Suppressor macrophage treated with lipopolysaccharide for 4 hours (primary cell): ENCODE results near the gene ST7.
A peak's percentile ranks its signal among the peaks of the same experiment; 100 is the strongest.
"Not testable (repeated sequence)": the region's sequence is repeated elsewhere in the genome, so short reads cannot be mapped to it uniquely, and the experiment has no call there.

Experiments used
- DNase-seq: peaks from one replicate; pipeline ENCODE4 v3.0.0-alpha.2; 2020

The ST7 gene

DNA sequence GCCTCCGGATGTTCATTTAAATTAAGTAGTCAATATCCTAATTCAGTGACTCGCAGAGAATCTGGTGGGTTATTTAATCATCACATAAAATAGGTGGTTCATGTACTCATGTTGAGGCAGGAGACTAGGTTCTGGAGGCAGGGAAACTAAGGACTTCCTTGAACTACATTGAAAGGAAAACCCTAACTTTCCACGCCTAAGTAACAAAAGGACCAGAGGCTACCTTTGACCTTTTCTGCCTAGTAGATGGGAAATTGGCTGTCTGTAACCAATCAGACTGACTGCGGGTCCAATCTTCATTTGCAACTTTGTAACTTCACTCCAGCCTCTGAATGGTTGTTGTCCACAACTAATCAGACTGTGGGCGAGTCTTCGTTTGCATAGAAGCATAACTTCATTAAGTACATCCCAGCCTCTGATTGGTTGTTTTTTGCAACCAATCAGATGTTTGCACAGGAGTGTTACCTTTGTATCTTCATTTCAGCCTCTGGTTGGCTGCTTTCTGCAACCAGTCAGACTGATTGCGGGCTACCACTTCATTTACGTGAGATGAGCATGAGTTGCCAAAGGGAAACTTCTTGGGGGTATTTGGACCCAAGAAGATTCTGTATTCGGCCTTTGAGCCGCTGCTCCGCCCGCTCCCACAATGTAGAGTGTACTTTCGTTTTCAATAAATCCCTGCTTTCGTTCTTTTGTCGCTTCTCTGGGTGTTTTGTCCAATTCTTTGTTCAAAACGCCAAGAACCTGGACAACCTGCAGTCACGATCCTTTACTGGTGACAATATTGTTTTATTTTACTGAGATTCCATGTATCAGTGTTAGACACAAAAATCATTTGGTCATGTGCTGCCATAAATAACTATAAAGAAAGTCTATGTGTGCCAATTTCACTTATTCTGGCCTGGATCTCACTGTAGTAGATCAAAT lies 1.7 kb upstream of the ST7 start:
- DNase-seq: no peak

GRCh38 chr7:116952635-116953371 lies 498 bp upstream of the ST7 start:
- no peak for DNase-seq

- peak; percentile 85 for DNase-seq
These were observed 871 bp downstream of the ST7 start for GRCh38 chr7:116953906-116954838.

DNA sequence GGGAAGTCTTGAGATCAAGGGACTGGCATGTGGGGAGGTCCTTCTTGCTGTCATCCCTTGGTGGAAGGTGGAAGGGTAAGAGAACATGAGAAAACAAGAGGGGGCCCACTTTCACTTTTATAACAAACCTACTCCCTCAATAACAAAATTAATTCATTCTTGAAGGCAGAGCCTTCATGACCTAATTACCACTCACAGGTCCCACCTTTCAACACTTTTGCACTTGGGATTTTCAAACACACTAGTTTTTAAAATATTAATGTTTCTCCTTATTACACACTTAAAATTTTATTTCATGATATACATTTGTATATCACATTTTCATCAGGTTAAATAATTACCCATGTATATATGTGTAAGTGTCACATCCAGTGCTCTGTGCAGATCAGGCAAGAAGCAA lies 2.0 kb downstream of the ST7 start:
- DNase-seq: no peak

DNA sequence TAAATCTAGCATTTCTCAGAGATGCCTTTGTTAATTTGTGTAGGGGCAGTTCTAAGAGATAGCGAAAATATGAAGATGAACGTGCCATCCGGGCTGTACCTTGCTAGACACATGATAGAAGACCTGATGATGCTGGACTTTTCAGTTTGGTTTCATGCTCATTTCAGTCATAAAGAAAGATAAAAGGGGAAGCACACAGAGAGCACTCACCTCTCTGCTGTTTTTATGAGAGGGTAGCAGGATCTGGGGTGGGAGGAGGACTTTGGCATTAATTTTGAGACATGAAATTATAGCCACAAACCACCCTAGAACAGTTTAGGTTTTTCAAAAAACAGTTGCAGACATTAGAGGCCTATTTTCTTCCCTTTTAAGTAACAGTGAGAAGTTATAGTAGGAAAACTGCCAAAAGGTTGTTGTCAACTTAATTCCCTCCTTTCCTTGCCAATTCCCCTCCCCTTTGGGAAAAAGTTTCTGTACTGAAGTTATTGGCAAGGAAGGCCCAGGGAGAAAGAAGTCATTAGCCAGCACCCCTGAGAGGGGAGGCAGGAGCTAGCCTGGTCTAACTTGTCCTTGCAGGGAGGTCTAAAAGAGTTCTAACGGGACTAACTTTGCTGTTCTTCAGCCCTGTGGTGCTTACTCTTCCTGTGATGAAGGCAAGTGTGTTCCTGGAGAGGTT lies 2.6 kb downstream of the ST7 start:
- DNase-seq: no peak

DNA sequence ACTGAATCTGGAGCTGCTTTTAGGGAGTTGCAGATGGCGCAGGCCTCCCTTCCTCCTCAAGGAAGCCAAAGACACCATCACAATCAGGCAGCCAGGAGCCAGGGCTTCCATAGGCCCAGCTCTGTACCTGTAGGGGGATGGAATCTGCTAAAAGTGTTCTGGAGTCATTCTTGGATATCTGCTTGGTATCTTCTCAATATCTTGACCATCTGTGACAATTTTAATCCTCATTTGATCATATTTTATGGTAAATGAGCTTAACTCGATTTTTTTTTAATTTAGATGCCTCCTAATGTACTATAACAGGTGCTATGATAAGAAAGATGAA lies 3.1 kb downstream of the ST7 start:
- DNase-seq: no peak

GRCh38 chr7:116957874-116958273 lies 4.6 kb downstream of the ST7 start:
- no peak for DNase-seq

- DNase-seq: not testable (repeated sequence)
These were observed 8.8 kb downstream of the ST7 start for GRCh38 chr7:116961966-116962673.

DNA sequence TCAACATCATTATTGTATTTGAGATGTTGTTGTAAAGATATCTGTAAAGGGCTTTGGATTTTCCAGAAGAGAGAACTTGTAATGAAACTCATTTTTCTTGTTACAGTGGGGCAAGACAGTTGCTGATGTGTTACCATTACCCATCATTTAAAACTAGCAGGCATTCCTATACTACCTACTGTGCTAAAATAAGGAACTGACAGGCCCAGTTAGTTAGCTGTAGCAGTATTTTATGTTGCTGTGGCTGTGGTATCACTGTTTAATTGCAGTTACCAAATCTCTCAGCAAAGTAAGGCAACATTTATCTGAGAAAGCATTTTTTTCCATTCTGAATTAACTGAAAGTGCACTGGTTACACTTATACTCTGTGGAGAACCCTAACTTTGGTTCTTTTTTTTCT lies 9.9 kb downstream of the ST7 start:
- no peak for DNase-seq

- no peak for DNase-seq
These were observed 13.3 kb downstream of the ST7 start for GRCh38 chr7:116966601-116967000.

DNA sequence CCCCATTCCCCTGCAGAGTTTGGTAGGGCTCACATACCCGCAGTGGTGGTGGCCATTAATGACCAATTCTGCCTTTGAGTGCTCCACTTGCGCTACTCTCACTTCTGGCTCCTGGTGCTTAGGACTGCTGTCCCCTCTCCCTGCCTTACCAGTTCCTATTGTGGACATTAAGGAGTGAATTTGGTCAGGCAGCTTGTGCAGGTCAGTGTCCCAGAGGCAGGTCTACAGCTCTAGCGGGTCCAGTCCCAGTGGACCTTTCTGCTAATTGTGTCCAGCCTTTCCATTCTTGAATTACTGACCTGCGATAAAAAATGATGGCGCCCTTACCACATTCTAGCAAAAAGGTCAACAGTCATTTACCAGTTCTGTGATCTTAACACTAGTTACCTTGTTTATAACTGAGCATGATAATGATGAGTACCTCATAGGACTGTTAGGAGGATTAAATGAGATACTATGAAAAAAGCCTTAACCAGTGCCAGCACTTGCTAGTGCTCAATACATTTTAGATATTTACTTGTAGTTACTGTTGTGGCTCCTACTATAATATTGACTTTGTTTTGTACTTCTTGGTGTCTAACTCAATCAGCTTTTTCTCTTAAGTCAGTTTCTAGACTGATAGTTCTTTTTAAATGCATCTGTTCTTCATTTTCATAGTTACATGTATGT lies 14.1 kb downstream of the ST7 start:
- DNase-seq: no peak

DNA sequence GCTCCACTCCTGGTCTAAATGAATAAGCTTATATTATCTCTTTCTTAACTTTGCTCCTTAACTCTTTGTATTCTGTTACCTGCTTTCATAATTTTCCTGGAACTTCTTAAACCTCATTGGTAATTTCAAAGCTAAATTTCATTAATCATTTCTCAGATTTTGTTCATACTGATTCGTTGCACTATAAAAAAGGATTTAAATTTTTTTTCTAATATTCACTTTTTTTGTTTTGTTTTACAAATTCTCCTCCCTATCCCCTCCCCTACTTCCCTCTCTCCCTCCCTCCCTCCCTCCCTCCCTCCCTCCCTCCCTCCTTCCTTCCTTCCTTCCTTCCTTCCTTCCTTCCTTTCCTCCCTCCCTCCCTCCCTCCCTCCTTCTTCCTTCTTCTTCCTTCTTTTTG lies 14.7 kb downstream of the ST7 start:
- DNase-seq: no peak

GRCh38 chr7:116968631-116969030 lies 15.3 kb downstream of the ST7 start:
- DNase-seq: no peak

GRCh38 chr7:116969371-116969902 lies 16.1 kb downstream of the ST7 start:
- DNase-seq: no peak

- DNase-seq: peak; percentile 33
These were observed 17.1 kb downstream of the ST7 start for GRCh38 chr7:116970238-116970910.

DNA sequence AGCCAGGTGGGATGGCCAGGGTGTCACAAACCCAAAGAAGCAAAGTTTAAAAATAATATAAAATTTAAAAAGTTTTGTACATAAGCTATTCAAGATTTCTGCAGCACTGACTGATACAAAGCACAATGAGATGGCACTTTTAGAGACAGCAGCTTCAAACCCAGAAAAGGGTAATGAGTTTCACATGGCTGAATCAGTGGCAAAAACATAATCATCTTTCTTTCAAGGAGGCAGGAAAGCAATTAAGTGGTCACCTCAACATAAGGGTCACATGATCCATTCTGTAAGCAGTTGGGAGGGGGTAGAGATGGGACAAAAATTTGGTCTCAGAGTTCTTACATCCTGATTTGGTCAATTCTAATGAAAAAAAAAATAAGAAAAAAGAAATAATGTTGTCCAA lies 17.9 kb downstream of the ST7 start:
- DNase-seq: not testable (repeated sequence)

GRCh38 chr7:116971869-116972268 lies 18.6 kb downstream of the ST7 start:
- no peak for DNase-seq

- not testable (repeated sequence) for DNase-seq
These were observed 21.7 kb downstream of the ST7 start for GRCh38 chr7:116975024-116975423.

DNA sequence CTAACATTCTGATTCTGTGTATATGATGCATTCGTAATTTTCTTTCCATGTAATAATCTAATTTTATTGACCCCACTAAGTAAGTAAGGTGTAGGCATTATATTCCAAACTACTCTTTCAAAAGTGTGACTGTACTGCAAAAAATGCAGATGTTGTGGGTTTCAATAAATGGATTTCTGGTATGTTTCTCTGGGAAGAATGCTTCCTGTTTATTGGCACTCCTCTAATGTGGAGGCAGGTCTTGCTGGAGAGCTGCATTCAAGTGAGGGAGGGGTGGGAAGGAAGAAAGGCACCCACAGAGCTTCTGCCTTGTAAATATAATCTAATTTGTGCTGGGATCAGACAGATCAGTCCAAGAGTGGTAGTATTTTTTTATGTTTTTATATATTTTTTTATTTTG lies 23.9 kb downstream of the ST7 start:
- no peak for DNase-seq

GRCh38 chr7:116978006-116978405 lies 24.7 kb downstream of the ST7 start:
- no peak for DNase-seq
